Fibroblast of skin of left biceps (primary cell): Measurements from ENCODE around the gene NYAP2.

Experiments
- DNase-seq, 2 experiments: peaks; one replicate each; pipeline ENCODE4 v3.0.0-alpha.2; 2013; ENCODE audit warnings: low read depth in 2 of 2

The NYAP2 gene

DNA sequence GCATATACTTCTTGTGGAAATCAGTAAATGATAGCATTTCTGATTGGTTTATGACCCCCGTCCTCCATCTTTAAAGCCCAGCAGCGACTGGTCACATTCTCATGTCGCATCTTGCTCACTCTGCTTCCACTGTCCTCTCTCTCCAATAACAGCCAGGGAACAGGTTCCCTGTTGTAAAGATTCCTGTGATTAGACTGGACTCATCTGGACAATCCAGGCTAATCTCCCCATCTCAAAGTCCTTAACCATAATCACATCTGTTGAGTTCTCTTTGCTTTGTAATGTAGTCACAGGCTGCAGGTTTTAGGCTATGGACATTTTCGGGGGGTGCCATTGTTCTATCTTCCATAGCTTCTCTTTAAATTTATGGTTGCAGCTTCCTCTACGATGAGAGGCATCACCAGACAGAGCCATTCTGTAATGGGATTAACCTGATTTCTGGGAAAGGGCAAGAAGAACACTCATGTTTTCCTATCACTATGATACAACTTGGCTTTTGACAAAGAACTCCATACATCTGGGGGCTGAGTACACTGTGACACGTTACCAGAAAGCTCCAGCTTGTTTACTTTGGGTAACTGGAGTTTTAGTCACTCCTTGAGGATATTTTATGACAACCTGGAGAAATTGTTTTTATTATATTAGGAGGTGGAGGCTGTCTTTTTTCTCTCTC is 159.0 kb downstream of the NYAP2 start:
- DNase-seq, result no peak

DNA sequence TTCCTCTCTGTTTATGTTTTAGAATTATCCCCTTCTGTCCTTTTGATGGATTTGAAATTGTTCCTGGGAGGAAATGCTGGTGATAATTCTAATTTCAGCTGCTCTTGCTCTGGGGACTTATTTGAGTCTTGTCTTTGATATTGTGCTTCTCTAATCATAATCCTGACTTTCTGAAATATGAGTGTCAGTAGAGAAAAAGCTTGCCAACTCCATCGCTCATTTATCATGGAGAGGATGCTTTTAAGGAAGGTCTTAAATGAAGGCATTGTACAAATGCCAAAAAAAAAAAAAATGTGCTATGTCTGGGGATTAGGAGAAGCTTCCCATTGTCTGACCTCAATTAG is 159.5 kb downstream of the NYAP2 start:
- no peak for DNase-seq

DNA sequence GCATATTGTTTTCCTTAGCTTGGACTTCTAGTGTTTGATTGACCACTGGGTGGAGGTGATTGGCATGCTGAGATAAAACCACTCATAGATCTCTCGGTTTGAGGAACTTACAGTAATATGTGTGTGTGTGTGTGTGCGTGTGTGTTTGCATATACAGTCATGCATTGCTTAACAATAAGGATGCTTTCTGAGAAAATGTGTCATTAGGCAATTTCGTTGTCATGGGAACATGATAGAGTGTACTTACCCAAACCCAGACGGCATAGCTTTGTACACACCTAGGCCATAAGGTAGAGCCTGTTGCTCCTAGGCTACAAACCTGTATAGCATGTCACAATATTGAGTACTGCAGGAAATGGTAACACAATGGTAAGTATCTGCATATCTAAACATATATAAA is 167.3 kb downstream of the NYAP2 start:
- no peak for DNase-seq

DNA sequence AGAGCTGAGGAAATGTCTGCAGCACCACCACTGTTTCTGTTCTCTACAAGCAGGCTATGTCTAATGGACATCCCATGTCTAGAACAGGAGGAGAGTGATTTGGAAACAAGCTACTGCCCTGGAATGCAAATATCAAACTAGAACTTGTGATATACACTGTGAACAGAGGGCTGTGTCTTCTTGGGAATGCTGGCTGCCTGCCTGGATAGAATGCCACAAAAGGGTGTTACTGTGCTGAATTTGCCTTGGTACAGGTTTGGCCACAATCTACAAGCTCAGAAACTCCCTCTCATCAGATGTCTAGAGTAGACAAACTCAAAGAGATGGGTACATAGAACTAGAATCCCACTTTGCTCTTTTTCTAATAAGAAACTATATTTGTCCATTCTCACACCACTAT is 170.5 kb downstream of the NYAP2 start:
- no peak for DNase-seq

DNA sequence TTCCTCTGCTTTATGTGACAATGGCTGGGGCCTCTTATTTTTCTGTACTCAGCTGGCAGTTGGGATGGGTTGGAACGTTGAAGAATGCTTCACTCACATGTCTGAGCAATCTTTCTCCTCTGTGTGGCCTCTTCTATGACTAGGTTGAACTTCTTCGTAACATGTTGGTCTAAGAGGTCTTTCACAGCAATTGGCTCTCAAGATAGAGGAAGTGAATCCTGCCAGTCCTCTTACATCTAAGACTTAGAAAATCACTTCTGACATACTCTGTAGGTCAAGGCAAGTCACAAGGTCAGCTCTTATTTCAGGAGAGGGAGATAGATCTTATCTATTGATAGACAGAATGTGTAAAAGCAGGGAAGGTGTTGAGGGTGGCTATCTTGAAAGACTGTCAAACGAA is 174.1 kb downstream of the NYAP2 start:
- no peak for DNase-seq

DNA sequence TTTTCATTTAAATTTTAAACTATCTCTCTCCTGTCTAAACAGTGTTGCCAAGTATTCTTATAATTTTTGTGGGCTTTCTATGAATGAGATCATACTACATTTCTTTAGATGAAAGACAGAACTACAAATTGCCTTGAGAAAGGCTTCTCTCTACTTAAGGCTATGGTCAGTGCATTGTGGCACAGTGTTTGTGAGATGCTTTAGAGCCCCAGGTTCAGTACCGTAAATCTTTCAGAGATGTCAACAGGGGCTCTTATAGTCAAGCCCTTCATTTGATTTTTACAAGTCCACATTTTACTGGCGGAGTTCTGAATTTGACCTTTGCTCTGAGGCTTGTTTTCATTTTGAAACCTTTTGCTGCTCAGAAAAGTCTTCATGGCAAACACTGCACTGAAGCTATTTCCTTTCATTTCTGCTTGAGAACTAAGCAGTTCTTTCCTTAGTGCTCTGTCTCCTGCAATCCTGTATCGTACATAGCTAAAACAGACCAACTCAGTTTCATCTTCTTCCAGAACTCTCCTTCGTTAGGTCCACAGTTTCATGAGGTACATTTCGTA is 175.2 kb downstream of the NYAP2 start:
- DNase-seq, result no peak

DNA sequence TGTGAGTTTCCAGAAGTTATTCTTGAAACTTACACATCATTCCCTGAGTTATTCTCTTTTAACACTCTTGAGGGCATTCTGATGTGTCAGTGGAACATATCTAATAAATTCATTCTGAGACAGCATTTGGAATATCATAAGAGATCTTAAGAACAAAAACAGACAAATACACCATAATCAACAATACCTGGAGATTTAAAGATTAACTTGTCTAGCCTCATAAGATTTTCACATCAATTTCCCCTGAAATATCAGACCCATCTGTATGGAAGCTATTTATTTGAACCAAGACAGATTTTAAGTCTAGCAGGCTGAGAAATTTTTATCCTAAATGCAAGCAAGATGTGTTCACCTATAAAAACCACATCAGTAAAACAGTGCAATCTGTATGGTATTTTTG is 181.6 kb downstream of the NYAP2 start:
- DNase-seq, result no peak

DNA sequence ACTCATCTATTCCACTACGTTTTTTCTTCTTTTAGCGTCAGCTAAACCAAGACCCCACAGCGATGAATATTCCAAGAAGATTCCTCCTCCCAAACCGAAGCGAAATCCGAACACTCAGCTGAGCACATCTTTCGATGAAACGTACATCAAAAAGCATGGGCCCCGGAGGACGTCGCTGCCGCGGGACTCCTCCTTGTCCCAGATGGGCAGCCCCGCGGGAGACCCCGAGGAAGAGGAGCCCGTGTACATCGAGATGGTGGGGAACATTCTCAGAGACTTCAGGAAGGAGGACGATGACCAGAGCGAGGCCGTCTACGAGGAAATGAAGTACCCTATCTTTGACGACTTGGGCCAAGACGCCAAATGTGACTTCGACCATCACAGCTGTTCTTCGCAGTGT is 182.4 kb downstream of the NYAP2 start:
- DNase-seq, result no peak

DNA sequence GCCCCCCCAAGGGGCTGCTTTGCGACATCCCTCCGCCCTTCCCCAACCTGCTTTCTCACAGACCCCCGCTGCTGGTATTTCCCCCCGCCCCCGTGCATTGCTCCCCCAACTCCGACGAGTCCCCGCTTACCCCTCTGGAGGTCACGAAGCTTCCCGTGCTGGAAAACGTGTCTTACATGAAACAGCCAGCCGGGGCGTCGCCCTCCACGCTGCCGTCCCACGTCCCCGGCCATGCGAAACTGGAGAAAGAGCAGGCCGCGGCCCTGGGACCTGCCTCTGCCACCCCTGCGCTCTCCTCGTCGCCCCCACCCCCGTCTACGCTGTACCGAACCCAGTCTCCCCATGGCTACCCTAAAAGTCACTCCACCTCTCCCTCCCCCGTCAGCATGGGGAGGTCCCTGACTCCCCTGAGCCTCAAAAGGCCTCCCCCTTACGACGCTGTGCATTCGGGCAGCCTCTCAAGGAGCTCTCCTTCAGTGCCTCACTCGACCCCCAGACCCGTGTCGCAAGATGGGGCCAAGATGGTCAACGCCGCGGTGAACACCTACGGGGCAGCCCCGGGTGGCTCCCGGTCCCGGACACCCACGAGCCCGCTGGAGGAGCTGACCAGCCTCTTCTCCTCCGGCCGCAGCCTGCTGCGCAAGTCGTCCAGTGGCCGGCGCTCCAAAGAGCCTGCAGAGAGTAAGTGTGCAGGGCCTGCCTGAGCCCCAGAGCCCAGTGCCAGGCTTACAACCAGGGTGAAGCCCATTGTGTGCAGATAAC is 183.0 kb downstream of the NYAP2 start:
- no peak for DNase-seq

DNA sequence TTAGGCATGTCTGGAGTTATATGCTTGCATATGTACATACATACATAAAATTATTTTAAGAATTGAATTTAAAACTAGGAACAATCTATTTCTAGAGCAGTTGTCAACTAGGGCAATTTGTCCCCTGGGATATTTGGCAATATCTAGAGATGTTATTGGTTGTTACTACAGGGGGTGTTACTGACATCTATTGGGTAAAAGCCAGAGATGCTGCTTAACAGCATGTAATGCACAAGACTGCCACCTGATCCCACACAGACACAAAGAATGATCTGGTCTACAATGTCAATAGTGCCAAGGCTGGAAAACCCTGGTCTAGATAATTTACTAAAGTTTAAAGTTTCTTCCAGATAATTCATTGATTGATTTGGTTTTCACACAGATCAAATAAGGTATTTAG is 185.3 kb downstream of the NYAP2 start:
- no peak for DNase-seq

DNA sequence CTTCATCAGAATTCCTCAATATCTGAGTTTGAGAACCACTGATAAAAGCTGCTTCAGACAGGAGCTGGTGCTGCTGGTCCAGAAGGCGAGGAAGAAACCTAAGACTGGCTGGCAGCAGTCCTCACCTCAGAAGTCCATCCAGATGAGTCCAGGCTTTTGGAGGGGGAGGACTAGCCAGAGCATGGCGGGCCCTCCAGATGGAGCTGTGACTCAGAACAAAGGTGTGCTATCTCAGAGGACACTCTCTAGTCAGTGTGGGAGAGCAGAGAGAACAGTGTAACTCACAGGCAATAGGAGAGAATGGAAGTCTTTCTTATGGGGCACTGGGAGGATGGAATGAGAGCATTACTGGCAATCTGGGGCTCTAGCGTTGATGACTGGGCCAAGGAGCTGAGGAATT is 191.4 kb downstream of the NYAP2 start:
- no peak for DNase-seq

DNA sequence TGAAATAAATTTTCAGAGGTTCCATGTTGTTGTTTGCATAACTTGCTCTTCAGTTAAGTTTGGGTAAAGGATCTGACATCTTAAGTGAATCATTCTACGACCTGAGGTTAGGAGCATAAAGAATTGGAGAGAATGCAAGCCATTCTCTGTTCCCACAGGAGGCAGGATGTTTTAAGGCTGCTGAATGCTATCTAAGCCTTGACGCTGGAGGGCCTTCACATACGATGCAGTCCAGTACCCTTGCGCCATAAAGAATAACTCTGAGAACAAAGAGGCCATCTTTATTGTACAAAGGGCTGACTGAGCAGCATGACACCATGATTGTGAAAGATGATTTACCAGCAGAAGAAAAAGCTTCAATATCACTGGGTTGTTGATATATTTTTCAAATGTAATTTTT is 198.4 kb downstream of the NYAP2 start:
- DNase-seq, result no peak

DNA sequence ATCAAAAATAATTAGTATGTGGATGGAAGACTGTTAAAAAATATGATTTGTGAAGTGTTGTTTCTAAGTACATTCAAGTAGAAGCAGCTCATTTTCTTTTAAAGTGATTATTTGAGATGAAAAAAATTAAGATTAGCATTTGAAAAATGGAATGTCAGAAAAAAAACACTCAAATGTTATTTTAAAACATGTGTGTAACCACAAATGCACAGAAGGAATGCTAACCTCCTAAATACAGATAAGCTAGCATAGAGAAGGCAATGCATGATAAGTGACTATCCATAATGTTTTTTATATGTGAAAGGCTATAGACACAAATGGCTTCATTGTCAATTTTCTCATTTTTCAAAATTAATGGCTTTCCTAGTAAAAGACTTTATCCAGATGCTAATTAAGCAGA is 198.9 kb downstream of the NYAP2 start:
- DNase-seq, result no peak

DNA sequence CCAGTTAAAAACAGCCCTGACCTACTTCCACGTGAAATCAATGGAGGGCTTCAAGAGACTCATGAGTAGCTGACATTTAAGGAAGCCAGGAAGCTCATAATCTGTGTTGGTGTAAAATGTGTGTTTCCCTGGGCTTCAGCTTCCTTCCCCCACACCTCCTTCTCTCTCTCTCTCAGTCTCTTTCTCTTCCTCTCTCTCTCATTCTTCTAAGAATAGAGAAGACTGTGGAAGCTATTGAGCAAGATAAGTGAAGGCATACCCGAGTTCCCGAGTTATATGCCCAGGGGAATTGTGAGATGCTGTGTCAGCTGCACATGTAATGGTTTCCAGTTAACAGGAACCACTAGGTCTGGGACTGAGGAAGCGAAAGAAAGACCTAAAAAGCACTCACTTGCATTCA is 199.4 kb downstream of the NYAP2 start:
- peak; percentile 3 for DNase-seq

DNA sequence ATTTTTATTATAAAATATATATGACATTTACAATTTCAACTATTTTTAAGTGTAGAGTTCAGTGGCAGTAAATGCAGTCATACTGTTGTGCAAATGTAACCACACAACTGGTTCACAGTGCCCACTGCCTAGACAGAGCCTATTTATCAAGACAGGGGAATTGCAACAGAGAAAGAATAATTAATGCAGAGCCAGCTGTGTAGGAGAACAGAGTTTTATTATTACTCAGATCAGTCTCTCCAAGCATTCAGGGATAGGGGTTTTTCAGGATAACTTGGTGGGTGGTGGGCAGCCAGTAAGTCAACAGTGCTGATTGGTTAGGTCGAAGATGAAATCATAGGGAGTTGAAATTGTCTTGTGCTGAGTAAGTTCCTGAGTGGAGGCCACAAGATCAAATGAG is 200.3 kb downstream of the NYAP2 start:
- DNase-seq, result no peak

DNA sequence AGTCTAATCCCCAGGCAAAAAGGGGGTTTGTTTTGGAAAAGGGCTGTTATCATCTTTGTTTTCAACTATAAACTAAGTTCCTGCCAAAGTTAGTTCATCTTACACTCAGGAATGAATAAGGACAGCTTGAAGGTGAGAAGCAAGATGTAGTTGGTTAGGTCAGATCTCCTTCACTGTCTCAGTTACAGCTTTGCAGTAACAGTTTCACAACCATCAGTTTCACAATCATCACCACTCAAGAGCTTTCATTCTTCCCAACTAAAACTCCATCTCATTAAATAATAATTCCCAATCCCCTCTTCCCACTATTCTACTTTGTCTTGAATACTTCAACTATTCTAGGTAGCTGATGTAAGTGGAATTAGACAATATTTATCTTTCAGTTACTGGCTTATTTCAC is 200.9 kb downstream of the NYAP2 start:
- no peak for DNase-seq

DNA sequence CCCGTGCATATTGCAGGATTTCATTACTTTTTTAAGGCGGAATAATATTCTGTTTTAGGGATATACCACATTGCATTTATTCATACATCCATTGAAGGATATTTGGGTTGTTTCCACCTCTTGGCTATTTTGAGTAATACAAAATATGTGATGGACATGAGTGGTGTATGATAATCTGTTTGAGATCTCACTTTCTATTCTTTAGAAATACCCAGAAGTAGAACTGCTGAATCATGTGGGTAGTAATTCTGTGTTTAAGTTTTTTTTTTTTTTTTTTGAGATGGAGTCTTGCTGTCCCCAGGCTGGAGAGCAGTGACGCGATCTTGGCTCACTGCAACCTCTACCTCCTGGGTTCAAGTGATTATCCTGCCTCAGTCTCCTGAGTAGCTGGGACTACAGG is 201.4 kb downstream of the NYAP2 start:
- DNase-seq, result no peak

DNA sequence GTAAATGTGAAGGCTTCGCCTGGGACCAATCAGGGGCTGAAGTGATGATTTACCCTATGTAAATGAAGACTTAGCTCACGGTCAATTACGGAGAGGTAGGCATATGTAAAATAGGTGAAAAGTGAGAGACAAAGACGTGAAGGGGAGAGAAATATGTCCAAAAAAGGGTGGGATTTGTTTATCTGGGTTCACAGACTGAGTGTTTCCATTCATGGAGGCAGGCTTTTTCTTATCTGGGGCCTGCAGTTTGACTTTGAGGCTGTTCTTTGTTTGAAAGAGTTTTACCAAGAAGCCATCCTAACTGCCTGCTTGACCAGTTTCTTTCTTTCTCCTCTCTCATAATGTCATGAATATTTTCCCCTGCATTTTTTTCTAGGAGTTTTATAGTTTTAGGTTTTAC is 202.7 kb downstream of the NYAP2 start:
- DNase-seq, result no peak

DNA sequence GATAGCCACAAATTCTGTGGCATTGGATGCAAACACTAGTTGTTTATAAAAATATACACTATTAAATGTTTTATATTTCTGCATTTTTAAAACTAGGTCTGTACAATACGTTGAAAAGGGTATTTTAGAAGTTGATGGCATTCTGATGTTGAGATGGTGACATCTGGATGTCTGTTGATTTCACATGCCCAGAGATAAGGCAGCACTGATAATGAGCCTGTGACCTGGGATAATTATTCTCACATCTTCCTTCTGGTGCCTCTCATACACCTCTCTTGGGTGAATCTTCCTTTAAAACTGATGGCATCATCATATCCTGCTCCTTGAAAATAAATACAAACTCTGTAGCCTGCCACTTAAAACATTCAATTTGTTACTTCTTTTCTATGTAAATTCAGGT is 208.6 kb downstream of the NYAP2 start:
- DNase-seq, result no peak

DNA sequence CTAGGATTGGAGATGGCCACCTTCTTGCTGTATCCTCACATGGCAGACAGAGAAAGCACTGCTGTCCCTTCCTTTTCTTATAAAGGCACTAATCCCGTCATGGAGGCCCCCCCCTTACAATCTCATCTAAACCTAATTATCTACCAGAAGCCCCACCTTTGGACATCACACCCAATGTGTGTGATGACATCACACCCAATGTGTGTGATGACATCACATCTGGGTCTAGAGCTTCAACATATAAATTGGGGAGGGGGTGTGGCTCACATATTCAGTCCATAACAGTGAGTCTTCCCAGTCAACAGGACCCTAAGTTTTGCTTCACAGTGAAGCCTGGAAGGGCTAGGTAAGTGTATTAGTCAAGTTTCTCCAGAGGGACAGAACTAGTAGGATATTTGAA is 213.1 kb downstream of the NYAP2 start:
- DNase-seq, result no peak

DNA sequence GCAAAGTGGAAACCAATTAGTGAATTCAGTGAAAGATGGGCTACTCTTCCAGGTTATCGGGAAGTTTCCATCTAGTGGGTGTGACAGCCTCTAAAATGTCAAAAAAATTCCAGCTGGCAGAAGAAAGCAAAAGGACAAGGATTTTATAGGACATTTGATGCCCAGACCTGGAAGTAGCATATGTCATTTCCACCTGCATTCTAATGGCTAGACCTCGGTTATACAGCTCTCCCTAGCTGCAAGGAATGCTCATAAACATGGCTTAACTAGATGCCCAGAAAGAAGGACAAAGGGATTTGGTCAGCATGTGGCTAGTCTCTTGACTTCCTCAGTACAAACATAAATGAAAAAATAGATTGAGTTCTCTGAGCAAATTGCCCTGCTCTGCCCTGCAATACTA is 215.4 kb downstream of the NYAP2 start:
- DNase-seq, result no peak

DNA sequence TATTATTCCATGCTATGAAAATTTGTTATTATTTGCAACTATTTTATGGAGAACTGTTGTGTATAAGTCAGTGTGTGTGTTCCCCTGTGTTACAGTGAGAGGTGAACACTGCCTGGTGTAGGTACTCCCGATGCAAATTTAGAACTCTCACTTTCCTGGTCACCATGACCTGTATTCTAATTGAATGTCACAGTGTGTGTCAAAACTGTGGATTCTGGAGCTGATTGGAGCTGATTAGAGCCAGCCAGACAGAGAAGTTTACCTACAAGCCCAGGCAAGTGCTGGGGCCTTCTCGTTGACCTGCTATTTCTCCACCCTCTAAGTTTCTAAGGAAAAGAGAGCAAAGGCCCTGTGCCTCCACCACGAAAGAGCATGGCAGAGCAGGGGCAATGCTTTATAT is 216.0 kb downstream of the NYAP2 start:
- DNase-seq, result no peak

DNA sequence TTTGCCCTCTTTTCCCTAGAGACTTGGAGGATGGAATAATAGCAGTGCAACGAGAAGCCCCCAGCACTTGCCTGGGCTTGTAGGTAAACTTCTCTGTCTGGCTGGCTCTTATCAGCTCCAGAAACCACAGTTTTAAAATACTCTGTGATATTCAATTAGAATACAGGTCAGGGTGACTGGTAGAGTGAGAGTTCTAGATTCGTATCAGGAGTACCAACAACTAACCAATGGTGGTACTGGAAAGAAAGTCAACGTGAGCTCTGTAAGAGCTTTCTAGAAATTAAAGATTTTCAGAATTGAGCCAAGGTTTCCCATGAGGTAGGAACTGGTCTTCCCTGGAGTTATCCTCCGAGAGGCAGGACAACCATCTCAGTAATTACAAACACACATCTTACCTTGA is 216.9 kb downstream of the NYAP2 start:
- DNase-seq, result no peak

DNA sequence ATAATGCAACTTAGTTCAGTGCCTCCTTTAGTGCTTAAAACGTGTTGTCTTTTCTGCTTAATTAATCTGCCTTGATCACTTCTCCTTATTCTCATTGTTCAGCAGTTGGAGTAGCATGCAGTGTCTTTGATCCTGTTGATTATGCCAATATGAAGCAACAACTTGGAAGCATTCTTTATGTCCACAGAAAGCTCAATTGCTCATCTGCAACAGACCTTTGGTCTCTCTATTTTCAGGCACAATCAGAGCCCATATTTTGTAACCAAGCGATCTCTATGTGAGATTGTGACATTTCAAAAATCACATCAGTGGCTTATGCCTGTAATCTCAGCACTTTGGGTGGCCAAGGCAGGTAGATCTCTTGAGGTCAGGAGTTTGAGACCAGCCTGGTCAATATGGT is 217.3 kb downstream of the NYAP2 start:
- DNase-seq, result no peak
